Measurements from ENCODE around the gene EDEM1. TPM values are rescaled to one million over a fixed set of nuclear protein-coding genes. Genes with fewer than 3 reads are reported as not detected.
A peak's percentile ranks its signal among the peaks of the same experiment; 100 is the strongest.

The EDEM1 gene
- total RNA-seq, 1 experiment from 2014 or later, result 51.3 TPM

- Mint-ChIP-seq H3K9me3 (ENCODE audit: unreplicated experiment) (no peaks in the 10 kb centered on the region), H3K27ac (ENCODE audit: unreplicated experiment) (peak overlapping the region; percentile 84), H3K36me3 (ENCODE audit: insufficient read depth, unreplicated experiment) (peaks cover 65% of the 10 kb centered on the region), H3K4me3 (ENCODE audit: unreplicated experiment) (peak overlapping the region; percentile 46), H3K27me3 (ENCODE audit: insufficient read depth, unreplicated experiment) (no peaks in the 10 kb centered on the region), H3K4me1 (ENCODE audit: low read depth, unreplicated experiment) (peaks cover 40% of the 10 kb centered on the region)
- Histone ChIP-seq H3K27me3 (replicated peaks; ENCODE audit: control insufficient read depth, insufficient read depth, low read length) (no peaks in the 10 kb centered on the region), H3K36me3 (ENCODE audit: control insufficient read depth, insufficient read depth, low read length) (peaks cover 3% of the 10 kb centered on the region), H3K9me3 (no peaks in the 10 kb centered on the region), H3K4me1 (peaks cover 32% of the 10 kb centered on the region), H3K4me3 (ENCODE audit: low read depth, low read length) (no peak overlapping the region)
- TSS peak; percentile 68 for BruUV-seq (replicated peaks)
- TF ChIP-seq CTCF (IDR thresholded peaks at IDR 0.05; ENCODE audit: insufficient read depth in 1 of 2, low read depth in 1 of 2, low read length in 1 of 2, severe bottlenecking in 1 of 2, unreplicated experiment in 1 of 2), result no peak
- POLR2A ChIA-PET, result interaction anchor here (0.6 to 0.7 kb wide), 3 partner anchors 52 to 217 kb away, joined by 3 to 5 read pairs (median 5); no protein-coding TSS in a partner anchor
- CTCF ChIA-PET, result interaction anchor here (0.6 to 0.7 kb wide), 2 partner anchors 14 to 81 kb away, joined by 3 to 4 read pairs; no protein-coding TSS in a partner anchor
- no peak for DNase-seq
- intact Hi-C loops (cut with micrococcal nuclease; ENCODE audit: unreplicated experiment), result no loop called here
These were observed 9.5 kb downstream of the EDEM1 start for GRCh38 chr3:5197022-5197421.

- H3K4me1 Mint-ChIP-seq (ENCODE audit: low read depth, unreplicated experiment), result peaks cover 33% of the 10 kb centered on the region
- no peaks in the 10 kb centered on the region for H3K9me3 Mint-ChIP-seq (ENCODE audit: unreplicated experiment)
- H3K4me3 Mint-ChIP-seq (ENCODE audit: unreplicated experiment), result peak overlapping the region; percentile 12
- intact Hi-C loops (cut with micrococcal nuclease; ENCODE audit: unreplicated experiment), result no loop called here
- Histone ChIP-seq H3K4me3 (ENCODE audit: low read depth, low read length) (no peak overlapping the region), H3K27me3 (replicated peaks; ENCODE audit: control insufficient read depth, insufficient read depth, low read length) (no peaks in the 10 kb centered on the region), H3K4me1 (peaks cover 28% of the 10 kb centered on the region), H3K36me3 (ENCODE audit: control insufficient read depth, insufficient read depth, low read length) (peaks cover 3% of the 10 kb centered on the region), H3K9me3 (no peaks in the 10 kb centered on the region)
- POLR2A ChIA-PET, result interaction anchor here (0.6 kb wide), 1 partner anchor 217 kb away, joined by 5 read pairs; no protein-coding TSS in a partner anchor
- no peak for TF ChIP-seq CTCF (IDR thresholded peaks at IDR 0.05; ENCODE audit: insufficient read depth in 1 of 2, low read depth in 1 of 2, low read length in 1 of 2, severe bottlenecking in 1 of 2, unreplicated experiment in 1 of 2)
- BruUV-seq (replicated peaks), result no TSS peak
- CTCF ChIA-PET, result no interaction called here
- peak overlapping the region; percentile 84 for H3K27ac Mint-ChIP-seq (ENCODE audit: unreplicated experiment)
- DNase-seq, result peak in 1 of 2 experiments; percentile 23
- no peaks in the 10 kb centered on the region for H3K27me3 Mint-ChIP-seq (ENCODE audit: insufficient read depth, unreplicated experiment)
- peaks cover 67% of the 10 kb centered on the region for H3K36me3 Mint-ChIP-seq (ENCODE audit: insufficient read depth, unreplicated experiment)
These were observed 10.2 kb downstream of the EDEM1 start for GRCh38 chr3:5197470-5198312.

- Histone ChIP-seq H3K27me3 (replicated peaks; ENCODE audit: control insufficient read depth, insufficient read depth, low read length) (no peaks in the 10 kb centered on the region), H3K4me3 (ENCODE audit: low read depth, low read length) (no peak overlapping the region), H3K4me1 (peaks cover 28% of the 10 kb centered on the region), H3K36me3 (ENCODE audit: control insufficient read depth, insufficient read depth, low read length) (peaks cover 3% of the 10 kb centered on the region), H3K9me3 (no peaks in the 10 kb centered on the region)
- ChIA-PET POLR2A (interaction anchor here (0.6 kb wide), 1 partner anchor 231 kb away, joined by 4 read pairs; no protein-coding TSS in a partner anchor), CTCF (no interaction called here)
- intact Hi-C loops (cut with micrococcal nuclease; ENCODE audit: unreplicated experiment), result no loop called here
- Mint-ChIP-seq H3K9me3 (ENCODE audit: unreplicated experiment) (no peaks in the 10 kb centered on the region), H3K36me3 (ENCODE audit: insufficient read depth, unreplicated experiment) (peaks cover 73% of the 10 kb centered on the region), H3K27ac (ENCODE audit: unreplicated experiment) (peak overlapping the region; percentile 46), H3K4me3 (ENCODE audit: unreplicated experiment) (no peak overlapping the region), H3K27me3 (ENCODE audit: insufficient read depth, unreplicated experiment) (no peaks in the 10 kb centered on the region), H3K4me1 (ENCODE audit: low read depth, unreplicated experiment) (peaks cover 30% of the 10 kb centered on the region)
- DNase-seq, result no peak
- BruUV-seq (replicated peaks), result no TSS peak
- no peak for TF ChIP-seq CTCF (IDR thresholded peaks at IDR 0.05; ENCODE audit: insufficient read depth in 1 of 2, low read depth in 1 of 2, low read length in 1 of 2, severe bottlenecking in 1 of 2, unreplicated experiment in 1 of 2)
These were observed 10.8 kb downstream of the EDEM1 start for GRCh38 chr3:5198313-5198677.

Measured in Caco-2 (cell line).